ENCODE data around the gene SUN2.

Gene SUN2

GRCh38 chr22:38751066-38751421, 4.8 kb downstream of the SUN2 start (continued):
- TF ChIP-seq INSM2 (tag by site-specific recombination; IDR thresholded peaks at IDR 0.05) = no peak
- no peak for TF ChIP-seq ZNF248 (tag by site-specific recombination; IDR thresholded peaks at IDR 0.05)
- TF ChIP-seq ZNF626 (tag by site-specific recombination; IDR thresholded peaks at IDR 0.05) = no peak
- no peak for TF ChIP-seq GFI1B (tag by site-specific recombination; IDR thresholded peaks at IDR 0.05)
- TF ChIP-seq MZF1 (tag by site-specific recombination; IDR thresholded peaks at IDR 0.05; ENCODE audit: borderline replicate concordance) = no peak
- TF ChIP-seq ZNF121 (tag by site-specific recombination; IDR thresholded peaks at IDR 0.05) = no peak
- TF ChIP-seq ZNF280C (tag by site-specific recombination; IDR thresholded peaks at IDR 0.05) = no peak

- ChIA-PET POLR2A (no interaction called here), CTCF (interaction anchor here (0.6 to 0.9 kb wide), 4 partner anchors 11 to 120 kb away, joined by 3 to 4 read pairs (median 3); no protein-coding TSS in a partner anchor)
- no peak for TF ChIP-seq ZNF473 (tag by site-specific recombination; IDR thresholded peaks at IDR 0.05)
- TF ChIP-seq ZBTB48 (tag by site-specific recombination; IDR thresholded peaks at IDR 0.05) = no peak
- TF ChIP-seq ZNF174 (tag by site-specific recombination; IDR thresholded peaks at IDR 0.05) = no peak
- TF ChIP-seq ZNF768 (tag by site-specific recombination; IDR thresholded peaks at IDR 0.05) = no peak
- Histone ChIP-seq H3K4me3 (ENCODE audit: low read depth, low read length) (no peak overlapping the region), H3K36me3 (ENCODE audit: control insufficient read depth in 2 of 2, insufficient read depth in 1 of 2, low read length in 2 of 2) (peaks cover 26 to 81% of the 10 kb centered on the region in 2 experiments), H3K9me3 (ENCODE audit: control insufficient read depth, insufficient read depth, low read depth, low read length) (no peaks in the 10 kb centered on the region), H3K27ac (ENCODE audit: extremely low read depth, low read depth, low read length) (no peak overlapping the region), H3K4me1 (ENCODE audit: control insufficient read depth, insufficient read depth, low read length) (peaks cover 5% of the 10 kb centered on the region; the same call in 1 of the 2 replicates)
Observed at GRCh38 chr22:38750638-38751037, 5.2 kb downstream of the SUN2 start.

- ChIA-PET CTCF (interaction anchor here (0.6 to 0.9 kb wide), 3 partner anchors 16 to 258 kb away, joined by 3 to 6 read pairs (median 3); no protein-coding TSS in a partner anchor), POLR2A (no interaction called here)
- Histone ChIP-seq H3K4me3 (ENCODE audit: low read depth, low read length) (no peak overlapping the region), H3K36me3 (ENCODE audit: control insufficient read depth in 2 of 2, insufficient read depth in 1 of 2, low read length in 2 of 2) (peaks cover 31 to 86% of the 10 kb centered on the region in 2 experiments), H3K4me1 (ENCODE audit: control insufficient read depth, insufficient read depth, low read length) (peaks cover 5% of the 10 kb centered on the region; the same call in 1 of the 2 replicates), H3K9me3 (ENCODE audit: control insufficient read depth, insufficient read depth, low read depth, low read length) (no peaks in the 10 kb centered on the region), H3K27ac (ENCODE audit: extremely low read depth, low read depth, low read length) (no peak overlapping the region)
- TF ChIP-seq PRDM2 (tag by site-specific recombination; IDR thresholded peaks at IDR 0.05; ENCODE audit: borderline replicate concordance) (no peak), ZNF426 (tag by site-specific recombination; IDR thresholded peaks at IDR 0.05) (no peak), BCL11A (tag by site-specific recombination; IDR thresholded peaks at IDR 0.05; ENCODE audit: low read depth) (no peak)
Observed at GRCh38 chr22:38750104-38750503, 5.7 kb downstream of the SUN2 start.

Data from HEK293 (cell line).